Endothelial cell of umbilical vein (primary cell): ENCODE measurements around the gene TXNDC17. TPM values are rescaled to one million over a fixed set of nuclear protein-coding genes. Genes with fewer than 3 reads are reported as not detected.

Experiments used
- BruUV-seq: library from RNA; stranded (reverse); fragments of 400-500 nt; replicated peaks from 2 replicates; lab custom pipeline; 2021; lab: Mats Ljungman, UMichigan
- CTCF ChIA-PET: fragments of 300-600, 350-600 bp; sonication (Branson Sonifier 250); formaldehyde crosslinking; loops from one replicate; lab custom pipeline; 2021; ENCODE audit warnings: antibody characterized with exemption, inconsistent platforms; lab: Charles Lee
- POLR2A ChIA-PET: fragments of 300-600, 350-600 bp; sonication (Branson Sonifier 250); formaldehyde crosslinking; loops from one replicate; lab custom pipeline; 2021; ENCODE audit warnings: antibody characterized with exemption, inconsistent platforms; lab: Charles Lee
- DNase-seq: peaks from one replicate; pipeline ENCODE4 v3.0.0-alpha.2; 2011; ENCODE audit warnings: low read depth, low spot score
- FAIRE-seq: peaks from 2 replicates; lab custom pipeline; 2011; peaks lifted over from hg19 to GRCh38; lab: Jason Lieb, UNC
- H2AFZ ChIP-seq: 2 replicates; pipeline ENCODE4 v1.6.0; 2012; ENCODE audit warnings: low read depth, low read length, control low read depth, inconsistent platforms
- H3K27ac ChIP-seq: 2 replicates; pipeline ENCODE4 v1.5.1; 2011; ENCODE audit warnings: low read depth, mild to moderate bottlenecking, control low read depth, low read length, moderate library complexity; ENCODE audit not compliant: insufficient read depth
- H3K27me3 ChIP-seq, 2 experiments: 2 replicates each; pipeline versions ENCODE4 v1.6.0 to v1.6.1; 2011; ENCODE audit warnings: low read length in 2 of 2, mixed read lengths in 1 of 2; ENCODE audit not compliant: control insufficient read depth in 2 of 2, insufficient read depth in 2 of 2
- H3K36me3 ChIP-seq, 2 experiments: 2 replicates in 1 of 2; 3 replicates in 1 of 2; pipeline ENCODE4 v1.5.1; 2011; ENCODE audit warnings: low read length in 2 of 2, mild to moderate bottlenecking in 1 of 2, moderate library complexity in 1 of 2; ENCODE audit not compliant: control insufficient read depth in 2 of 2, insufficient read depth in 2 of 2; ENCODE audit errors: extremely low read depth in 1 of 2
- H3K4me1 ChIP-seq: 3 replicates; pipeline ENCODE4 v1.5.1; 2011; ENCODE audit warnings: mild to moderate bottlenecking, low read length; ENCODE audit not compliant: control insufficient read depth, insufficient read depth; ENCODE audit errors: extremely low read depth
- H3K4me2 ChIP-seq: 2 replicates; pipeline ENCODE4 v1.6.1; 2011; ENCODE audit warnings: low read length, control low read depth, mixed read lengths; ENCODE audit not compliant: insufficient read depth
- H3K4me3 ChIP-seq, 3 experiments: fragments of 200-600 bp in 1 of 3; sonication (generic), shearing (Covaris generic) in 1 of 3; replicated peaks in 1 of 3; 2 replicates each; pipeline ENCODE4 v1.5.1; 2011 to 2016; ENCODE audit warnings: control low read depth in 3 of 3, low read length in 3 of 3, mild to moderate bottlenecking in 2 of 3, inconsistent platforms in 1 of 3, low read depth in 1 of 3, moderate library complexity in 1 of 3; ENCODE audit not compliant: insufficient read depth in 1 of 3
- H3K79me2 ChIP-seq: 2 replicates; pipeline ENCODE4 v1.6.0; 2012; ENCODE audit warnings: low read length, inconsistent platforms; ENCODE audit not compliant: control insufficient read depth, insufficient read depth
- H3K9ac ChIP-seq: replicated peaks from 2 replicates; pipeline ENCODE3; 2011; ENCODE audit warnings: low read length, control low read depth; ENCODE audit not compliant: insufficient read depth; ENCODE audit errors: extremely low read depth
- H3K9me1 ChIP-seq: replicated peaks from 3 replicates; pipeline ENCODE4 v1.6.0; 2011; ENCODE audit warnings: mild to moderate bottlenecking, low read length; ENCODE audit not compliant: control insufficient read depth, insufficient read depth; ENCODE audit errors: extremely low read depth
- H3K9me3 ChIP-seq: replicated peaks from 2 replicates; pipeline ENCODE4 v1.5.1; 2012; ENCODE audit warnings: low read length, inconsistent platforms; ENCODE audit not compliant: control insufficient read depth, insufficient read depth
- H4K20me1 ChIP-seq: replicated peaks from 2 replicates; pipeline ENCODE3; 2011; ENCODE audit warnings: mild to moderate bottlenecking, low read length; ENCODE audit not compliant: control insufficient read depth, insufficient read depth; ENCODE audit errors: extremely low read depth
- FOS ChIP-seq: IDR thresholded peaks from 2 replicates; pipeline ENCODE4 v1.6.1; 2011; ENCODE audit warnings: mild to moderate bottlenecking, low read length, moderate library complexity, borderline replicate concordance; ENCODE audit not compliant: insufficient read depth
- GATA2 ChIP-seq: IDR thresholded peaks from 2 replicates; pipeline ENCODE4 v1.7.0; 2011; ENCODE audit warnings: low read depth, mild to moderate bottlenecking, moderate library complexity, mixed read lengths, low read length; ENCODE audit not compliant: insufficient read length, insufficient read depth
- MYC ChIP-seq: IDR thresholded peaks from one replicate; pipeline ENCODE4 v1.6.1; 2011; ENCODE audit warnings: mild to moderate bottlenecking, low read depth, low read length
- POLR2A ChIP-seq: IDR thresholded peaks from 2 replicates; pipeline ENCODE4 v1.6.1; 2012; ENCODE audit warnings: low read depth, mild to moderate bottlenecking, control low read depth, low read length
- dilution Hi-C: fragments of 300-500 bp; cut with MboI; formaldehyde crosslinking; loops from one replicate; pipeline ENCODE4 v1.15.0; 2019; ENCODE audit warnings: low sequenced_read_pairs; ENCODE audit not compliant: extremely low pct_ligation_motif_present
- intact Hi-C: fragments of 100-400 bp; cut with micrococcal nuclease; formaldehyde crosslinking; loops from one replicate; pipeline ENCODE4 v1.10.0; 2022
- polyA plus RNA-seq, 4 experiments: library from polyadenylated mRNA; depleted of rRNA in 3 of 4; stranded (reverse) in 3 of 4; unstranded in 1 of 4; fragments of >200 nt; gene quantifications; 2 replicates each; pipeline versions ENCODE4 v1.2.1 to v1.2.3, GENCODE V29; 2011 to 2012; ENCODE audit warnings: missing spikeins in 1 of 4
- total RNA-seq: library from RNA; stranded (reverse); gene quantifications from 2 replicates; pipeline ENCODE4 v1.2.3, GENCODE V29; 2021
- TF ChIP-seq, protein P1 (sequence below), 2 donors: IDR thresholded peaks; 1 replicate in 1 of 2; 2 replicates in 1 of 2; pipeline ENCODE4 v1.5.1; 2011; ENCODE audit warnings: low read length in 2 of 2, mild to moderate bottlenecking in 2 of 2, moderate library complexity in 2 of 2, control low read depth in 1 of 2, inconsistent platforms in 1 of 2, low read depth in 1 of 2; ENCODE audit not compliant: insufficient read depth in 1 of 2; ENCODE audit errors: extremely low read depth in 1 of 2
- TF ChIP-seq, protein P2 (sequence below): IDR thresholded peaks from 2 replicates; pipeline ENCODE4 v1.6.1; 2011; ENCODE audit not compliant: insufficient read depth, insufficient read length

The TXNDC17 gene
- total and polyA plus RNA-seq, 2 donors (not counting 3 experiments of a cell fraction or from before 2014, with no cell fraction given), result 101 to 297 TPM

DNA sequence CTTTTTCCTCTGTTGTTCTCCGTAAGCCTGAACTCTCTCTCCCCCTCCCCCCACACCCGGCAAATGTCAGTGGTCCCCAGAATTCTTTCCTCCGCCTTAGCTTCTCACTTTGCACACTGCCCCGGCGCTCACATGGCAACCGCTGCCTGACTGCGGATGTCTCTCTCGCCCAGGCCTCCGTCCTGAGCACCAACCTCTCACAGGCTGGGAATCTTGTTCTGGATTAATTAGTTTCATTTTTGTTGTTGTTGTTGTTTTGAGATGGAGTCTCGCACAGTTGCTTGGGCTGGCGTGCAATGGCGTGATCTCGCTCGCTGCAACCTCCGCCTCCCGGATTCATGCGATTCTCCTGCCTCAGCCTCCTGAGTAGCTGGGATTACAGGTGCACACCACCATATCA lies 27.4 kb downstream of the TXNDC17 start:
- no peaks in the 10 kb centered on the region for H4K20me1 ChIP-seq
- no peak for DNase-seq
- no peak overlapping the region for H3K9ac ChIP-seq
- no TSS peak for BruUV-seq
- H3K9me1 ChIP-seq, result no peaks in the 10 kb centered on the region
- no peaks in the 10 kb centered on the region for H3K36me3 ChIP-seq
- no peak overlapping the region for H3K27ac ChIP-seq
- H3K9me3 ChIP-seq, result no peaks in the 10 kb centered on the region
- no peak for TF ChIP-seq MYC
- TF ChIP-seq GATA2, result no peak
- no peaks in the 10 kb centered on the region for H3K4me1 ChIP-seq
- no peak overlapping the region for H3K4me3 ChIP-seq
- POLR2A ChIA-PET, result no interaction called here
- CTCF ChIA-PET, result interaction anchor here (0.6 to 5.3 kb wide), 6 partner anchors 33 to 243 kb away, joined by 4 to 61 read pairs (median 21); no protein-coding TSS in a partner anchor
- dilution Hi-C loops, result no loop called here
- intact Hi-C loops, result loop anchor here (5.0 kb wide), 1 partner anchor 34 kb away; no protein-coding TSS in a partner anchor
- H3K79me2 ChIP-seq, result no peaks in the 10 kb centered on the region
- no peak overlapping the region for H2AFZ ChIP-seq
- no peaks in the 10 kb centered on the region for H3K27me3 ChIP-seq
- FAIRE-seq, result no peak
- no peak overlapping the region for H3K4me2 ChIP-seq

DNA sequence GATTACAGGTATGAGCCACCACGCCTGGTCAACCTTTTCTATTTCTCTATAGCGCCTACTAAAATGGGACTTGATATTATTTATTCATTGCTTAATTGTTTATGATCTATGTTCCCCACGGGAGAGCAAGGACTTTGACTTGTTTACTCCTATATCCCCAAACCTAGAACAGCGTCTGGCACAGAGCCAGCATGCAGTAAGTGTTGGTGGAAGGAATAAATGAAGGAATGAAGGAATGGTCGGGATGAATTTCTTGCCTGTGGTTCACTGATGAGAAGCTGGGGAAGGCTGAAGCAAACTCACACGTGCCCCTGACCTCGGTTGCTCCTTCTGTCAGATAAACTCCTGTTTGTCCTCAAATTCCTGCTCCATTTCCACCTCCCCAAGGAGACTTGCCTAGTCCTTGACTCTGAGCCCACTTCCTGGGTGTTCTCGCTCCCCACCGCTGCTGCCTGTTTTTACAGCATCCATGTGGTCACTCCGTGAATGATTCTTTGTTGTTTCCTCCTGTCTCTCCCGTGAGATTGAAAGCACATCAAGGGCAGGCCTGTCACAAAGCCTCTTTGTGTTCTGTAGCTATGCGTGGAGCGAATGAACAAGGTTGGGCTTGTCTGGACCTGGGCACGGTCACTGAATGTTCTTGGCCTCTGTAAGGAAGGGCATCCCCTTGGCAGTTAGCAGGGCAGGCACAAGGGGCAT lies 28.0 kb downstream of the TXNDC17 start:
- Histone ChIP-seq H3K36me3 (no peaks in the 10 kb centered on the region), H3K9me1 (no peaks in the 10 kb centered on the region), H3K27me3 (peaks cover 0 to under 1% of the 10 kb centered on the region in 2 experiments), H3K4me1 (no peaks in the 10 kb centered on the region), H3K9me3 (no peaks in the 10 kb centered on the region), H3K4me2 (no peak overlapping the region), H2AFZ (no peak overlapping the region), H3K4me3 (no peak overlapping the region), H3K79me2 (no peaks in the 10 kb centered on the region), H3K9ac (no peak overlapping the region), H3K27ac (no peak overlapping the region), H4K20me1 (no peaks in the 10 kb centered on the region)
- no peak for FAIRE-seq
- no peak for DNase-seq
- intact Hi-C loops, result loop anchor here (5.0 kb wide), 1 partner anchor 33 kb away; no protein-coding TSS in a partner anchor
- no TSS peak for BruUV-seq
- TF ChIP-seq, protein P1, sequence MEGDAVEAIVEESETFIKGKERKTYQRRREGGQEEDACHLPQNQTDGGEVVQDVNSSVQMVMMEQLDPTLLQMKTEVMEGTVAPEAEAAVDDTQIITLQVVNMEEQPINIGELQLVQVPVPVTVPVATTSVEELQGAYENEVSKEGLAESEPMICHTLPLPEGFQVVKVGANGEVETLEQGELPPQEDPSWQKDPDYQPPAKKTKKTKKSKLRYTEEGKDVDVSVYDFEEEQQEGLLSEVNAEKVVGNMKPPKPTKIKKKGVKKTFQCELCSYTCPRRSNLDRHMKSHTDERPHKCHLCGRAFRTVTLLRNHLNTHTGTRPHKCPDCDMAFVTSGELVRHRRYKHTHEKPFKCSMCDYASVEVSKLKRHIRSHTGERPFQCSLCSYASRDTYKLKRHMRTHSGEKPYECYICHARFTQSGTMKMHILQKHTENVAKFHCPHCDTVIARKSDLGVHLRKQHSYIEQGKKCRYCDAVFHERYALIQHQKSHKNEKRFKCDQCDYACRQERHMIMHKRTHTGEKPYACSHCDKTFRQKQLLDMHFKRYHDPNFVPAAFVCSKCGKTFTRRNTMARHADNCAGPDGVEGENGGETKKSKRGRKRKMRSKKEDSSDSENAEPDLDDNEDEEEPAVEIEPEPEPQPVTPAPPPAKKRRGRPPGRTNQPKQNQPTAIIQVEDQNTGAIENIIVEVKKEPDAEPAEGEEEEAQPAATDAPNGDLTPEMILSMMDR (IDR thresholded peaks at IDR 0.05; ENCODE audit: extremely low read depth in 1 of 2, insufficient read depth in 1 of 2, low read depth in 1 of 2, low read length in 2 of 2), result no peak
- TF ChIP-seq FOS (no peak), POLR2A (no peak)
- TF ChIP-seq, protein P2, sequence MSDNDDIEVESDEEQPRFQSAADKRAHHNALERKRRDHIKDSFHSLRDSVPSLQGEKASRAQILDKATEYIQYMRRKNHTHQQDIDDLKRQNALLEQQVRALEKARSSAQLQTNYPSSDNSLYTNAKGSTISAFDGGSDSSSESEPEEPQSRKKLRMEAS, result no peak
- ChIA-PET CTCF (interaction anchor here (0.8 to 5.3 kb wide), 7 partner anchors 32 to 242 kb away, joined by 3 to 61 read pairs (median 7); no protein-coding TSS in a partner anchor), POLR2A (no interaction called here)
- dilution Hi-C loops, result no loop called here
